Keratinocyte (primary cell): Measurements from ENCODE around the gene SAG. TPM values are rescaled to one million over a fixed set of nuclear protein-coding genes. Genes with fewer than 3 reads are reported as not detected.

Experiments
- DNase-seq: peaks from one replicate; pipeline ENCODE4 v3.0.0-alpha.2; 2011; ENCODE audit warnings: low read depth, missing footprints, low spot score
- FAIRE-seq: peaks from 2 replicates; lab custom pipeline; 2011; peaks lifted over from hg19 to GRCh38; lab: Jason Lieb, UNC
- H2AFZ ChIP-seq: 2 replicates; pipeline ENCODE4 v1.6.0; 2012; ENCODE audit warnings: low read length, control low read depth, inconsistent platforms; ENCODE audit not compliant: control insufficient read depth
- H3K27ac ChIP-seq: 2 replicates; pipeline ENCODE4 v1.5.1; 2011; ENCODE audit warnings: low read length; ENCODE audit not compliant: control insufficient read depth, insufficient read depth
- H3K27me3 ChIP-seq: 3 replicates; pipeline ENCODE4 v1.6.0; 2011; ENCODE audit warnings: low read length; ENCODE audit not compliant: control insufficient read depth, insufficient read depth; ENCODE audit errors: extremely low read depth
- H3K36me3 ChIP-seq, 2 experiments: 2 replicates in 1 of 2; 3 replicates in 1 of 2; pipeline ENCODE4 v1.5.1; 2011; ENCODE audit warnings: low read length in 2 of 2, mild to moderate bottlenecking in 1 of 2; ENCODE audit not compliant: control insufficient read depth in 2 of 2, insufficient read depth in 2 of 2; ENCODE audit errors: extremely low read depth in 1 of 2
- H3K4me1 ChIP-seq: 3 replicates; pipeline ENCODE4 v1.5.1; 2011; ENCODE audit warnings: low read length; ENCODE audit not compliant: control insufficient read depth, insufficient read depth; ENCODE audit errors: extremely low read depth
- H3K4me2 ChIP-seq: 3 replicates; pipeline ENCODE4 v1.6.0; 2011; ENCODE audit warnings: low read depth, low read length; ENCODE audit not compliant: control insufficient read depth, insufficient read depth; ENCODE audit errors: extremely low read depth
- H3K4me3 ChIP-seq, 3 experiments: fragments of 200-600 bp in 1 of 3; sonication (generic) in 1 of 3; 2 replicates in 2 of 3; 3 replicates in 1 of 3; pipeline ENCODE4 v1.5.1; 2011 to 2016; ENCODE audit warnings: low read length in 3 of 3, mild to moderate bottlenecking in 3 of 3, control low read depth in 2 of 3, inconsistent platforms in 1 of 3, low read depth in 1 of 3, mixed read lengths in 1 of 3, mixed run types in 1 of 3, moderate library complexity in 1 of 3; ENCODE audit not compliant: control insufficient read depth in 2 of 3, insufficient read depth in 2 of 3; ENCODE audit errors: extremely low read depth in 1 of 3
- H3K79me2 ChIP-seq: 2 replicates; pipeline ENCODE4 v1.6.0; 2012; ENCODE audit warnings: low read length; ENCODE audit not compliant: control insufficient read depth, insufficient read depth
- H3K9ac ChIP-seq: 3 replicates; pipeline ENCODE4 v1.6.0; 2011; ENCODE audit warnings: low read length; ENCODE audit not compliant: control insufficient read depth, insufficient read depth; ENCODE audit errors: extremely low read depth
- H3K9me1 ChIP-seq: 3 replicates; pipeline ENCODE4 v1.6.0; 2011; ENCODE audit warnings: low read length; ENCODE audit not compliant: control insufficient read depth, insufficient read depth; ENCODE audit errors: extremely low read depth
- H3K9me3 ChIP-seq: 2 replicates; pipeline ENCODE4 v1.5.1; 2012; ENCODE audit warnings: low read depth, low read length; ENCODE audit not compliant: control insufficient read depth
- H4K20me1 ChIP-seq: 3 replicates; pipeline ENCODE4 v1.6.0; 2011; ENCODE audit warnings: low read length; ENCODE audit not compliant: control insufficient read depth, insufficient read depth; ENCODE audit errors: extremely low read depth
- EZH2 ChIP-seq: IDR thresholded peaks from one replicate; pipeline ENCODE4 v1.6.1; 2012; ENCODE audit warnings: inconsistent platforms, mild to moderate bottlenecking, low read length, moderate library complexity
- dilution Hi-C: fragments of 300-500 bp; cut with MboI; formaldehyde crosslinking; loops from one replicate; pipeline ENCODE4 v1.7.0; 2020; ENCODE audit warnings: low sequenced_read_pairs; ENCODE audit not compliant: extremely low pct_ligation_motif_present
- polyA plus RNA-seq, 5 experiments: library from polyadenylated mRNA; depleted of rRNA in 3 of 5; stranded (reverse) in 3 of 5; stranded (forward) in 1 of 5; unstranded in 1 of 5; fragments of >200 nt; gene quantifications; 1 replicate in 1 of 5; 2 replicates in 3 of 5; 3 replicates in 1 of 5; pipeline versions ENCODE4 v1.2.1 to v1.2.3, GENCODE V29; 2011 to 2012; ENCODE audit warnings: missing spikeins in 2 of 5, low read depth in 1 of 5, low replicate concordance in 1 of 5
- TF ChIP-seq, protein P1 (sequence below), 3 experiments: IDR thresholded peaks in 1 of 3; conservative IDR thresholded peaks in 1 of 3; optimal IDR thresholded peaks in 1 of 3; 2 replicates in 2 of 3; 3 replicates in 1 of 3; pipeline versions ENCODE3 to v1.5.1; 2011; ENCODE audit warnings: low read length in 3 of 3, mild to moderate bottlenecking in 3 of 3, moderate library complexity in 2 of 3, control low read depth in 1 of 3, inconsistent platforms in 1 of 3; ENCODE audit not compliant: insufficient read depth in 2 of 3; ENCODE audit errors: extremely low read depth in 1 of 3

SAG gene
- polyA plus RNA-seq, 1 donor (not counting 4 experiments of a cell fraction or from before 2014, with no cell fraction given), result not detected

DNA sequence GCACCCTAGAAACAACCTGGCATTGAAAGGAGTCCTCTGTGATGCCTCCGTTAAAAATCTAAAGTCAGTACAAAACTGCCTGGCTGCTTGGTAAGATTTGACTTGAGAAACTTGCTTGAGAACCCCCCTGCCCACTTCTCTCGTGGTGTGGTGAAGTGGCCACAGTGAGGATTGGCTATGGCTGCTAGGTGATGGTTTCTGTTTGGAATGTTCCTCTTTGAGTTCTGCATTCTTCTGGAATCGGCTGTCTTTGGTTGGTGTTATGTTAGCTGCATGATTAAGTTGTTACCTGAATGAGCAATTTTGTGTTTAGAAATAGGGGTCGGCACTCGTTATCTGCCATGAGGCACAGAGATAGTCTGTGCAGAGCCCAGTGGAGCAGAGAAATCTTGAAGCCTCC lies 21.7 kb upstream of the SAG start:
- H3K27me3 ChIP-seq, result no peaks in the 10 kb centered on the region
- no peaks in the 10 kb centered on the region for H3K9me3 ChIP-seq
- TF ChIP-seq, protein P1, sequence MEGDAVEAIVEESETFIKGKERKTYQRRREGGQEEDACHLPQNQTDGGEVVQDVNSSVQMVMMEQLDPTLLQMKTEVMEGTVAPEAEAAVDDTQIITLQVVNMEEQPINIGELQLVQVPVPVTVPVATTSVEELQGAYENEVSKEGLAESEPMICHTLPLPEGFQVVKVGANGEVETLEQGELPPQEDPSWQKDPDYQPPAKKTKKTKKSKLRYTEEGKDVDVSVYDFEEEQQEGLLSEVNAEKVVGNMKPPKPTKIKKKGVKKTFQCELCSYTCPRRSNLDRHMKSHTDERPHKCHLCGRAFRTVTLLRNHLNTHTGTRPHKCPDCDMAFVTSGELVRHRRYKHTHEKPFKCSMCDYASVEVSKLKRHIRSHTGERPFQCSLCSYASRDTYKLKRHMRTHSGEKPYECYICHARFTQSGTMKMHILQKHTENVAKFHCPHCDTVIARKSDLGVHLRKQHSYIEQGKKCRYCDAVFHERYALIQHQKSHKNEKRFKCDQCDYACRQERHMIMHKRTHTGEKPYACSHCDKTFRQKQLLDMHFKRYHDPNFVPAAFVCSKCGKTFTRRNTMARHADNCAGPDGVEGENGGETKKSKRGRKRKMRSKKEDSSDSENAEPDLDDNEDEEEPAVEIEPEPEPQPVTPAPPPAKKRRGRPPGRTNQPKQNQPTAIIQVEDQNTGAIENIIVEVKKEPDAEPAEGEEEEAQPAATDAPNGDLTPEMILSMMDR (optimal IDR thresholded peaks at IDR 0.05 in 1 of 3, IDR thresholded peaks at IDR 0.05 in 1 of 3, conservative IDR thresholded peaks at IDR 0.05 in 1 of 3; ENCODE audit: extremely low read depth in 1 of 3, insufficient read depth in 2 of 3, low read length in 3 of 3), result no peak
- no peak for TF ChIP-seq EZH2
- peaks cover 3% of the 10 kb centered on the region for H3K4me1 ChIP-seq
- dilution Hi-C loops, result no loop called here
- no peak for DNase-seq
- no peaks in the 10 kb centered on the region for H4K20me1 ChIP-seq
- FAIRE-seq, result peak; percentile 23
- no peak overlapping the region for H2AFZ ChIP-seq
- no peak overlapping the region for H3K4me3 ChIP-seq
- H3K9me1 ChIP-seq, result no peaks in the 10 kb centered on the region
- H3K36me3 ChIP-seq, result peaks cover 36 to 48% of the 10 kb centered on the region in 2 experiments
- peaks cover 2% of the 10 kb centered on the region for H3K79me2 ChIP-seq
- H3K9ac ChIP-seq, result no peak overlapping the region
- H3K4me2 ChIP-seq, result no peak overlapping the region
- no peak overlapping the region for H3K27ac ChIP-seq

DNA sequence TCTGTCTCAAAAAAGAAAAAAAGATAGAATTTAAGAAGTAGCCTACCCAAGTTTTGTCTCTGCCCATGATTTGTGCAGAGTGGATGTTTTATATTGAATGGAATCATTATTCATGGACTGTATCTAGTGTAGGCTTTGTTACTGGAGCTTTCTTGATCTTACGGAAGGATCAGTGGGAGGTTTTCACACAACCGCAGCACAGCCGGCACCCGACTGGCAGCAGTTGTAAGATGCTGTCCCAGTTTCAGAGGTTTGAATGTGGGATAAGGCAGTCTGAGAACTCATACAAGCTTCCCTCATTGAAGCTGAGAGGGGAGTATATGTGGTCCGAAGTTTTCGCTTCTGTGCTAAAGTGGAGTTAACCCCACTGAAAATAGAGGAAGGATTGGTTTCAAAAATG lies 19.7 kb upstream of the SAG start:
- H3K4me2 ChIP-seq, result no peak overlapping the region
- dilution Hi-C loops, result no loop called here
- no peak for FAIRE-seq

More for the DNA sequence above, 19.7 kb upstream of the SAG start:
- Histone ChIP-seq H3K9me3 (no peaks in the 10 kb centered on the region), H2AFZ (no peak overlapping the region), H3K79me2 (peaks cover 2% of the 10 kb centered on the region), H4K20me1 (no peaks in the 10 kb centered on the region), H3K36me3 (peaks cover 40 to 51% of the 10 kb centered on the region in 2 experiments), H3K9me1 (no peaks in the 10 kb centered on the region), H3K27me3 (no peaks in the 10 kb centered on the region), H3K27ac (no peak overlapping the region), H3K9ac (no peak overlapping the region), H3K4me1 (peaks cover 3% of the 10 kb centered on the region), H3K4me3 (no peak overlapping the region)
- no peak for DNase-seq
- TF ChIP-seq, protein P1 (optimal IDR thresholded peaks at IDR 0.05 in 1 of 3, IDR thresholded peaks at IDR 0.05 in 1 of 3, conservative IDR thresholded peaks at IDR 0.05 in 1 of 3; ENCODE audit: extremely low read depth in 1 of 3, insufficient read depth in 2 of 3, low read length in 3 of 3), result no peak
